HG03354 (cell line): ENCODE data around the gene HPS3.

Experiments used
- ATAC-seq: cut with Tn5 transposase; IDR thresholded peaks from one replicate; pipeline ENCODE4 v1.9.1; 2021; ENCODE audit warnings: mild to moderate bottlenecking; ENCODE audit not compliant: unreplicated experiment, poor library complexity, severe bottlenecking

The HPS3 gene

GRCh38 chr3:149221783-149222517 lies 92.5 kb downstream of the HPS3 start, which contains the start of gene CP:
CP (minus strand) TSS chr3:149221829; CDS start chr3:149221792, 37 bp downstream.
- ATAC-seq, result no peak
